ENCODE data around the gene PTPRK.

GRCh38 chr6:128417698-128418097 lies 102.7 kb downstream of the PTPRK start:
- no peak for TF ChIP-seq CTCF (conservative IDR thresholded peaks at IDR 0.05)
- TF ChIP-seq EZH2 (IDR thresholded peaks at IDR 0.05; ENCODE audit: low read depth): no peak
